A673 (cell line): Measurements from ENCODE around the gene NR2F1-AS1.

Experiments used
- EZH2 ChIP-seq: fragments of 200-600 bp; sonication (generic); IDR thresholded peaks from 2 replicates; pipeline ENCODE4 v1.6.1; 2017; ENCODE audit warnings: borderline replicate concordance, low read depth, mild to moderate bottlenecking, mixed read lengths, antibody characterized with exemption, low read length; ENCODE audit not compliant: poor library complexity, severe bottlenecking
- TF ChIP-seq, protein P1 (sequence below): fragments of 300-800, 200-600 bp; sonication (generic); conservative IDR thresholded peaks from 2 replicates; pipeline ENCODE4 v1.5.1; 2017; ENCODE audit warnings: low read depth, mild to moderate bottlenecking, antibody characterized with exemption, low read length, moderate library complexity, mixed read lengths

GRCh38 chr5:93601071-93601801 lies 20.2 kb upstream of the NR2F1-AS1 start:
- TF ChIP-seq, protein P1, sequence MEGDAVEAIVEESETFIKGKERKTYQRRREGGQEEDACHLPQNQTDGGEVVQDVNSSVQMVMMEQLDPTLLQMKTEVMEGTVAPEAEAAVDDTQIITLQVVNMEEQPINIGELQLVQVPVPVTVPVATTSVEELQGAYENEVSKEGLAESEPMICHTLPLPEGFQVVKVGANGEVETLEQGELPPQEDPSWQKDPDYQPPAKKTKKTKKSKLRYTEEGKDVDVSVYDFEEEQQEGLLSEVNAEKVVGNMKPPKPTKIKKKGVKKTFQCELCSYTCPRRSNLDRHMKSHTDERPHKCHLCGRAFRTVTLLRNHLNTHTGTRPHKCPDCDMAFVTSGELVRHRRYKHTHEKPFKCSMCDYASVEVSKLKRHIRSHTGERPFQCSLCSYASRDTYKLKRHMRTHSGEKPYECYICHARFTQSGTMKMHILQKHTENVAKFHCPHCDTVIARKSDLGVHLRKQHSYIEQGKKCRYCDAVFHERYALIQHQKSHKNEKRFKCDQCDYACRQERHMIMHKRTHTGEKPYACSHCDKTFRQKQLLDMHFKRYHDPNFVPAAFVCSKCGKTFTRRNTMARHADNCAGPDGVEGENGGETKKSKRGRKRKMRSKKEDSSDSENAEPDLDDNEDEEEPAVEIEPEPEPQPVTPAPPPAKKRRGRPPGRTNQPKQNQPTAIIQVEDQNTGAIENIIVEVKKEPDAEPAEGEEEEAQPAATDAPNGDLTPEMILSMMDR, result no peak
- TF ChIP-seq EZH2, result no peak
